Urinary bladder (tissue), 4 donors: ENCODE measurements around the gene ZC3H6. TPM values are rescaled to one million over a fixed set of nuclear protein-coding genes. Genes with fewer than 3 reads are reported as not detected.

Source experiments
- DNase-seq: peaks from one replicate; pipeline ENCODE4 v3.0.0-alpha.2; 2015; ENCODE audit errors: extremely low spot score
- H3K27ac ChIP-seq: one replicate; pipeline ENCODE4 v1.5.1; 2013; ENCODE audit warnings: low read depth, mild to moderate bottlenecking, moderate library complexity
- H3K36me3 ChIP-seq: one replicate; pipeline ENCODE4 v1.6.1; 2013; ENCODE audit warnings: mild to moderate bottlenecking, moderate library complexity; ENCODE audit not compliant: insufficient read depth
- H3K4me1 ChIP-seq: one replicate; pipeline ENCODE4 v1.6.1; 2013; ENCODE audit warnings: mild to moderate bottlenecking, moderate library complexity; ENCODE audit not compliant: insufficient read depth
- H3K4me3 ChIP-seq: one replicate; pipeline ENCODE4 v1.5.1; 2013; ENCODE audit warnings: low read depth, low read length
- WGBS: extraction: QIAGEN DNeasy Blood & Tissue Kit; methylation state at CpG from one replicate; pipeline ENCODE4 v1.1.7; 2013; 5-methylcytosine and 5-hydroxymethylcytosine counted together
- polyA plus RNA-seq: library from polyadenylated mRNA; stranded (reverse); fragments of 200-250 nt; gene quantifications from one replicate; pipeline ENCODE4 v1.2.3, GENCODE V29; 2013
- total RNA-seq: library from RNA; depleted of rRNA; stranded (reverse); fragments of >200 nt; gene quantifications from one replicate; pipeline ENCODE4 v1.2.3, GENCODE V29; 2014
- donor health status: healthy with polysubstance abuse.
- donor health status: healthy.

ZC3H6 gene
- 18.4 TPM for total RNA-seq
- polyA plus RNA-seq = 3.3 TPM

DNA sequence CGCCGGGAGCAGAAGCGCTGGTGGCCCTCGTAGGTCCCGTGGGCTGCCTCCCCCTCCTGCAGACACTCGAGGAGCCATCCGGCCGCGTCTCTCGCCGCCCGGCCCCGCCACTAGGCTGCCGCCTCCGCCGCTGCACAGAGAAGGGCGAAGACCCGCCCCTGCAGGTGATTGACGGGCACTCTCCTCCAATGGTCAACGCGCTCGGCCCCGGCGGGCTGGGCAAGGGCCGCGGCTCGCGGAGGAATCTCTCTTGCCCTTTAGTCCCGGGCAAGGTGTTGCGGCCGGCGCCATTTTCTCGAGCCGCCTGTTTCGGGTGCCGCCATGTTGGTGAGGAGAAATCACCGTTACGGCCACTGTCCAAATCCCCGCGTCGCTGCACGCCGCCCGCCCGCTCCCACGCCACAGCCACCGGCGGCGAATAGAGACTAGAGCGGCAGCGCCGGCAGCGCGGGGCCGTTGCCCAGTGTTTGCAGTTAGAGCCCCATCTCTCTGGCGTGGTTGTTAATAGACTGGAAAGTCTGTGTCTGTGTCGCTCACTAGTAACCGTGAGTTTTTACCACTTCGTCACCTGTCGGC is at the start of gene ZC3H6:
Gene ZC3H6 (plus strand): TSS at position 287 of the 576 bp plus-strand sequence. CDS start 398 bp downstream, outside the sequence.
- H3K27ac ChIP-seq = peak within 1 kb of the TSS; percentile 100
- WGBS = under 1% methylated on average over 60 of the region's 60 CpGs
- peak; percentile 92 for DNase-seq
- H3K36me3 ChIP-seq = no peaks in the 10 kb centered on the region
- H3K4me3 ChIP-seq = peak within 1 kb of the TSS; percentile 83
- H3K4me1 ChIP-seq = no peaks in the 10 kb centered on the region

DNA sequence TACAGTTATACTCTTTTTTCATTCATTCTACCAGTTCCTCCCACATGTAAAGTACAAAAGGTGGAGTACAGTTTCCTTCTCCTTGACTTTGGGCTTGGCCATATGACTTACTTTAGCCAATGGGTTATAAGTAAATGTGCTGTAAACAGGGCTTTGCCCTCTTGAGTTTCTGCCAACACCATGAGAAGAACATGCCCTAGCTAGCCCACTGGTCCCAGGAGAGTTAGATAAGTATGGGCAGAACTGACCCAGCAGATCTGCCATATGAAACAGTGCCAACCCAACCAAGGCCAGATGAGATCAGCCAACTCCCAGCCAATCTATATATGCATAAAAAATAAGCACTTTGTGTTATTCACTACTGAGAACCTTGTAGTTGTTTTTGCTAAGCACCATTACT is 46.0 kb upstream of the ZC3H6 start:
- no peaks in the 10 kb centered on the region for H3K4me1 ChIP-seq

DNA sequence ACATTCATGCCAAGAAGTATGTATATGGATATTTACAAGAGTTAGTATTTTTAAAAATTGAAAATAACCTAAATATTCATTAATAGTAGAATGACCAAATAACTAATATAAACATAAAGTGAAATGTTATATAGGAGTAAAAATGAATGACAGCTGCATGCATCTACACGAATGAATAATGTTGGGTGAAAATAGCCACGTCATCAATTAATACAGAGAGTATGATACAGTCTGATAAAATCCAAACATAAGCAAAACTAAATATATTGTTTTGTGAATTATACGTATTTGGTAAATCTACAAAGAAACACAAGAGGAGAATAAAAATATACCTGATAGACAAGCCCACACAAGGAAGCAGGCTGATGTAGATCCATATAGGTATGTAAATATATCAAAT is 45.0 kb upstream of the ZC3H6 start:
- WGBS = 95% methylated on average over 3 of the region's 3 CpGs
- no peak for DNase-seq
- no peak overlapping the region for H3K4me3 ChIP-seq
- no peaks in the 10 kb centered on the region for H3K36me3 ChIP-seq
- no peak overlapping the region for H3K27ac ChIP-seq
- no peaks in the 10 kb centered on the region for H3K4me1 ChIP-seq

More for the DNA sequence above, 46.0 kb upstream of the ZC3H6 start:
- H3K36me3 ChIP-seq = no peaks in the 10 kb centered on the region
- no peak overlapping the region for H3K4me3 ChIP-seq
- no peak overlapping the region for H3K27ac ChIP-seq
- no peak for DNase-seq

DNA sequence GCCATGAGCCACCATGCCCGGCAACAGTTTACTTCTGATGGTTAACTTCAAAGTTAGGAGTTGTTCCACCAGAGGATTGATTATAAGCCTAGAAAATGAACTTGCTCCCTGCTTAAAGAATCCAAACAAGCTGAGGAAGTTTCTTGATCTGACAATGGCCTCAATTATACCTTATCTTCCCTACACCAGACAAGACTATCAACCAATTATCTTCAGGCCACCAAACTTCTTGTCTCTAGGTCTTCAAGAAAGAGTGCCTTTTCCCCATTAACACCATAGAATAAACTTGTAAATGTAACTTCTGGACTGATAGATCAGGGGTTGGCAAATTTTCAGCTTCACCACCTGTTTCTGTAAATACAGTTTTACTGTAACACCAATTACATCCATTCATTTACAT is 35.5 kb upstream of the ZC3H6 start:
- Histone ChIP-seq H3K4me1 (no peaks in the 10 kb centered on the region), H3K27ac (no peak overlapping the region), H3K36me3 (peaks cover 2% of the 10 kb centered on the region), H3K4me3 (no peak overlapping the region)
- 86% methylated on average over 1 of the region's 1 CpG for WGBS
- DNase-seq = no peak

GRCh38 chr2:112242384-112242783 is 33.0 kb upstream of the ZC3H6 start:
- Histone ChIP-seq H3K4me1 (no peaks in the 10 kb centered on the region), H3K4me3 (no peak overlapping the region), H3K27ac (no peak overlapping the region), H3K36me3 (peaks cover 2% of the 10 kb centered on the region)
- 89% methylated on average over 3 of the region's 3 CpGs for WGBS
- DNase-seq = no peak

DNA sequence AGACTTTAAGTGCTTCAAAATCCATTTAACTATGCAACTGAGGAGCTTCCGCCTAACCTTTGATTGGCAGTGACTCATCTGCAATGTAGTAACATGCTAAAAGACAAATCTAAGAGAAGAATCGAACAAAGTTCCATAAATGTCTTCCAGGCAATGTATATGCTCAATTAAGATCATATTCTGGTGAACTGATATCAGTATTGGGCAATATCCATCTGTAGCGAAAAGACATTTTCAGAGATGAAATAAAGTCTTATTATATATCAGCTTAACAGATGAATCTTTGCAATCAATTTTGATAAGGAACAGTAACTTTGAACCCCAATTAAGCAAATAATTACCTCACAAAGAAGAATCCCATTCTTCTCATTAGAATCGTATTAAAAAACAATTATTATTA is 32.2 kb upstream of the ZC3H6 start:
- WGBS = 94% methylated on average over 4 of the region's 4 CpGs
- no peak for DNase-seq
- Histone ChIP-seq H3K4me1 (no peaks in the 10 kb centered on the region), H3K27ac (no peak overlapping the region), H3K36me3 (peaks cover 2% of the 10 kb centered on the region), H3K4me3 (no peak overlapping the region)

DNA sequence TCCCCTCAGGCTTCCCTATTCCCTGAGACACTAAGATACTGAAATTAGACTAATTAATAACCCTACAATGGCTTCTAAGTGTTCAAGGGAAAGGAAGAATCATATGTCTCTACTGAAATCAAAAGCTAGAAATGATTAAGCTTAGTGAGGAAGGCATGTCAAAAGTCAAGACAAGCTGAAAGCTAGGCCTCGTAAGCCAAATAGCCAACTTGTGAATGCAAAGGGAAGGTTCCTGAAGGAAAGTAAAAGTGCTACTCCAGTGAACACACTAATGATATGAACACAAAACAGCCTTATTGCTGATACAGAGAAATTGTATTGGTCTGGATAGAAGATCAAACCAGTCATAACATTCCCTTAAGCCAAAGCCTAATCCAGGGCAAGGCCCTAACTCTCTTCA is 30.5 kb upstream of the ZC3H6 start:
- Histone ChIP-seq H3K4me3 (no peak overlapping the region), H3K36me3 (peaks cover 2% of the 10 kb centered on the region), H3K27ac (no peak overlapping the region), H3K4me1 (no peaks in the 10 kb centered on the region)
- DNase-seq = no peak
- WGBS = 93% methylated on average over 1 of the region's 1 CpG

DNA sequence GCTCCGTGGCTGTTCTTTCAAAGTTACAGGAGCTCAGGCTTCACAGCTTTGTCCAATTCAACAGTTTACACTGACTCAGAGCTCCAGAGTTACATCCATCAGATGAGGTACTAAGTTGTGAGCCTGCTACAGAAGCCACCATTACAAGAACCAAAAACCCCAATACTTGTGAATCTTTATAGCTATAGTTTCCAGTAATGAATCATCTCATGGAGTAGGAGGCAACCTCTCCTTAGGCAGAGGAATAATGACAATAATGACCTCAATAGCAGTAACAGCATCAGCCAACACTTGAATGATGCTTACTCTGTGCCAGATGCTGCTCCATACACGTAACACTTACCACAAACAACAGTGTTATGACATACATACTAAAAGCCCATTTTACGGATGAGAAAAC is 24.1 kb upstream of the ZC3H6 start:
- no peak for DNase-seq
- Histone ChIP-seq H3K27ac (no peak overlapping the region), H3K4me3 (no peak overlapping the region), H3K36me3 (peaks cover 2% of the 10 kb centered on the region), H3K4me1 (no peaks in the 10 kb centered on the region)
- 89% methylated on average over 3 of the region's 3 CpGs for WGBS

DNA sequence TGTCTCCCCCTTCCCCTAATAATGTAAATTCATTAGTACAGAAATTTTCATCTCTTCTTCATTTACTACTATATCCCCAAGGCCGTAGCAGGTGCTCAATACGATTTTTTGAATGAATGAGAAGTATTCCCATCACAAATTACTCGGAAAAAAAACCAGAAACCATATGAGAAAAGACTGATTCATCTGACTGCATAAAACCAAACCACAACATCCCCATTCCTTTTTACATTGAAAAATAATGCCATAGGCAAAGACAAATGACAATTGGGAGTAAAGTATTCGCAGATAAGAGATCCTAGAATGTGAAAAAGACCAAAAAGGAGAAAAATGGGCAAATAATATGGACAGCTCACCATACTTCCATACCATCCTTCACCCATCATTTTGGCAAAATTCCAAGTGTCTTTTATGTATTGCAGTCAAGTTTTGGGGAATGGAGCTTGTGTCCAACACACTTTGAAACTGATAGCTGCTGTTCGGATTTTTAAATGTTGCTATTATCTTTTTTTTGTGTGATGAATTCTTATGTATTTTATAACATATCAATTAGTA is 22.1 kb upstream of the ZC3H6 start:
- DNase-seq = no peak
- Histone ChIP-seq H3K4me3 (no peak overlapping the region), H3K4me1 (no peaks in the 10 kb centered on the region), H3K36me3 (no peaks in the 10 kb centered on the region), H3K27ac (no peak overlapping the region)
- WGBS = 89% methylated on average over 5 of the region's 5 CpGs

- H3K4me1 ChIP-seq = no peaks in the 10 kb centered on the region
Measured at GRCh38 chr2:112254466-112255240, 20.7 kb upstream of the ZC3H6 start, which contains the start of gene ZC3H8. ZC3H8 (minus strand) TSS chr2:112255042; CDS start chr2:112254981, 61 bp downstream.

GRCh38 chr2:112255875-112256274 is 19.5 kb upstream of the ZC3H6 start:
- Histone ChIP-seq H3K4me1 (no peaks in the 10 kb centered on the region), H3K4me3 (no peak overlapping the region), H3K27ac (no peak overlapping the region), H3K36me3 (no peaks in the 10 kb centered on the region)
- 88% methylated on average over 2 of the region's 2 CpGs for WGBS
- DNase-seq = no peak

More at GRCh38 chr2:112254466-112255240, 20.7 kb upstream of the ZC3H6 start, which contains the start of gene ZC3H8:
- peak; percentile 78 for DNase-seq
- under 1% methylated on average over 68 of the region's 68 CpGs for WGBS
- H3K36me3 ChIP-seq = no peaks in the 10 kb centered on the region
- peak within 1 kb of the TSS; percentile 59 for H3K27ac ChIP-seq
- H3K4me3 ChIP-seq = peak within 1 kb of the TSS; percentile 58

GRCh38 chr2:112256654-112257053 is 18.7 kb upstream of the ZC3H6 start:
- Histone ChIP-seq H3K36me3 (no peaks in the 10 kb centered on the region), H3K4me3 (no peak overlapping the region), H3K4me1 (no peaks in the 10 kb centered on the region), H3K27ac (no peak overlapping the region)
- WGBS = 74% methylated on average over 2 of the region's 2 CpGs
- no peak for DNase-seq

GRCh38 chr2:112257575-112257974 is 17.8 kb upstream of the ZC3H6 start:
- Histone ChIP-seq H3K4me3 (no peak overlapping the region), H3K27ac (no peak overlapping the region), H3K4me1 (no peaks in the 10 kb centered on the region), H3K36me3 (no peaks in the 10 kb centered on the region)
- no peak for DNase-seq
- 77% methylated on average over 4 of the region's 4 CpGs for WGBS
